Coronary artery (tissue), 2 donors: Measurements from ENCODE around the gene FHAD1.
A peak's percentile ranks its signal among the peaks of the same experiment; 100 is the strongest.

Experiments
- DNase-seq: peaks from one replicate; pipeline ENCODE4 v3.0.0-alpha.2; 2017; ENCODE audit warnings: low spot score
- H3K27ac ChIP-seq, 2 donors: fragments of 200-600 bp; sonication (generic); one replicate each; pipeline ENCODE4 v1.5.1; 2016 to 2019
- H3K4me3 ChIP-seq: fragments of 200-600 bp; sonication (generic); 2 replicates; pipeline ENCODE4 v1.5.1; 2016; ENCODE audit warnings: mild to moderate bottlenecking, moderate library complexity
- TF ChIP-seq, protein P1 (sequence below): fragments of 200-600 bp; sonication (generic); IDR thresholded peaks from one replicate; pipeline ENCODE4 v1.5.1; 2019; ENCODE audit warnings: antibody characterized with exemption

Gene FHAD1

DNA sequence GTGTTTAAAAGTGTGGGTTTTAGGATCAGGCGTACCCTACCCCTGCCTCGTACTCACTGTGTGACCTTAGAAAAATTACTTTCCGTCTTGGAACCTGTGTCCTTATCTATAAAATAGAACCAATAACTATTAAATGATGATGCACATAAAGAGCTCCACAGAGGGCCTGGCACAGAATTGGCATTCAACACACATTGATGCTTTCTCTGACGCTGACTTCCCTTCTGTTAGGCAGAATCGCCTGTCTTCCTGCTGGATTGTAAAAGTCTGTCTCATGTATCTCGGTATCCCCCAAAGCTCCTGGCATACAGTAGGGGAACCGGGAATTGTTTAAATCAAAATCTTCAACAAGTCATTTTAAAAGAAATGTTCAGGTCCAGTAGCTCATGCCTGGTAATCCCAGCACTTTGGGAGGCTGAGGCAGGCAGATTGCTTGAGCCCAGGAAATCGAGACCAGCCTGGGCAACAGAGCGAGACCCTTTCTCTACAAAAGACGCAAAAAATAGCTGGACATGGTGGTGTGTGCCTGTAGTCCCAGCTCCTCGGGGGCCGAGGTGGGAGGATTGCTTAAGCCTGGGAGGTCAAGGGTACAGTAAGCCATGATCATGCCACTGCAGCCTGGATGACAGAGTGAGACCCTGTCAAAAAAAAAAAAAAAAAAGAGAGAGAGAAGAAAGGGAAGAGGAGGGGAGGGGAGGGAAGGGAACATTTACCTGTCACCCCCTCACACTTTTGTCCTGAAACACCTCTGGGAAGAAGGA, 41.3 kb upstream of the FHAD1 start:
- no peak for DNase-seq
- TF ChIP-seq, protein P1, sequence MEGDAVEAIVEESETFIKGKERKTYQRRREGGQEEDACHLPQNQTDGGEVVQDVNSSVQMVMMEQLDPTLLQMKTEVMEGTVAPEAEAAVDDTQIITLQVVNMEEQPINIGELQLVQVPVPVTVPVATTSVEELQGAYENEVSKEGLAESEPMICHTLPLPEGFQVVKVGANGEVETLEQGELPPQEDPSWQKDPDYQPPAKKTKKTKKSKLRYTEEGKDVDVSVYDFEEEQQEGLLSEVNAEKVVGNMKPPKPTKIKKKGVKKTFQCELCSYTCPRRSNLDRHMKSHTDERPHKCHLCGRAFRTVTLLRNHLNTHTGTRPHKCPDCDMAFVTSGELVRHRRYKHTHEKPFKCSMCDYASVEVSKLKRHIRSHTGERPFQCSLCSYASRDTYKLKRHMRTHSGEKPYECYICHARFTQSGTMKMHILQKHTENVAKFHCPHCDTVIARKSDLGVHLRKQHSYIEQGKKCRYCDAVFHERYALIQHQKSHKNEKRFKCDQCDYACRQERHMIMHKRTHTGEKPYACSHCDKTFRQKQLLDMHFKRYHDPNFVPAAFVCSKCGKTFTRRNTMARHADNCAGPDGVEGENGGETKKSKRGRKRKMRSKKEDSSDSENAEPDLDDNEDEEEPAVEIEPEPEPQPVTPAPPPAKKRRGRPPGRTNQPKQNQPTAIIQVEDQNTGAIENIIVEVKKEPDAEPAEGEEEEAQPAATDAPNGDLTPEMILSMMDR, result no peak
- Histone ChIP-seq H3K27ac (peak overlapping the region; percentile 59 to 92), H3K4me3 (no peak overlapping the region)

DNA sequence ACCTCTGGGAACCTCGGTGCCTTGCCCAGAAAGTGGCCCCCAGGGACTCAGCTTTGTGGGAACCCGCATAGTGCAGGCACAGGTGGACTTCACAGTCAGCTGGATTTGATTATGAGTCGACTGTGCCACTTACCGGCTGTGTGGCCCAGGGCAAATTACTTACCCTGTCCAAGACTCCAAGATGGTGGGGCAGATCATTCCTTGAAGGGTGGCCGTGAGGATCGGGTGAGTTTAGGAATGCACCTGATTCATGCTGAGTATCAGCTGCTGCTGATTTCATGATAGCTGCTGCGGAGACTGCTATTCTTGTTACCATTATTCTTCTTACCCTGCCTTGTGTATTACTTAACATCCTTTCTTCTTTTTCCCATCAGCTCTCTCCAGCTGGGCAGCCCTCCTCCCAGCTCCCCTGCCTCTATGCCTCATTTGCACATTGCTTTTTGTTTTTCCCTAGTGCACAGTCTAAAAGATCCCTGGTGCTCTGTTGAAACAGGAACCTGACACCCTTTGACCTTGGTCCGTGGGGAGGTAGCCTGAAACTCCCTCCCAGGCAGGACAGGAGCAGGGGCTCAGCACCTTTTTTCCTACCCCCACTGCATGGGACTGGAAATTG, 40.5 kb upstream of the FHAD1 start:
- no peak for DNase-seq

DNA sequence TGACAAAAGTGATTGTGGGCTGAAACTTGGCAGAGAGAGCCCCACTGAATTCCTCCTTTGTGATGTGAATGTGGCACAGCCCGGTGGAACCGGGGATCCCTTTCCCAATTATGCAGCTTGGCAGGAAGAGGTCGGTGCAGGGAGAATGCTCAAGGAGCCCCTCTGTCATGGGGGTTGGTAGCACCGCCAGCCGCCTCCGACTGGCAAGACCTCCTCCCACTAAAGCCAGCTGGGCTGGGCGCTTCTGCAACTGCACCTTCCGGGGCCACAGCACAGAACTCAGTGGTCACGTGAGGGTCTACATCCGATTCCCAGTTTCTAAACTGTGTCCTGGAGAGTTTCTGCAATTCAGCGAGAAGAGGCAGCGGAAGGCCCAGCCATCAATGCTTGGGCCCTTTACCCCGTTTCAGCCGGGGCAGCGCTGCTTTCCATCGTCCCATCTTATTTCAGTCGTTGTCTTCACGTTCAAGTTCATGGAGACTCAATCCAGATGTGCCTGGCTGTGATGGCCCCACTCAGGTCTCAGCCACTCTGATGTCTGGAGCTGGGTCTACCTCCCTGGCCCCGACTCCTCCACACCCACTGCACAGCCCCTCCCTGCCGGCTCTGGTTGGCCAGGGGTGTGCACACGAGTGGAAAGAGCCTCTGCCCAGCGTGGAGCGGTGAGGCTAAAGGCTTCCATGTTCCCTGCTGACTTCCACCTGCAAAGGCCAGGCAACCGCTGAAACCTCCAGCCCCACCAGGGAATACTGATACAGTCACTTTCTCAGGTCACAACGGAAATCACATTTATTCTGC, 39.8 kb upstream of the FHAD1 start:
- TF ChIP-seq, protein P1, result no peak
- DNase-seq, result no peak
- peak overlapping the region; percentile 29 to 82 for H3K27ac ChIP-seq

More for the DNA sequence above, 40.5 kb upstream of the FHAD1 start:
- TF ChIP-seq, protein P1, result no peak
- H3K27ac ChIP-seq, result peak overlapping the region; percentile 29 to 82
- H3K4me3 ChIP-seq, result peak overlapping the region; percentile 35

DNA sequence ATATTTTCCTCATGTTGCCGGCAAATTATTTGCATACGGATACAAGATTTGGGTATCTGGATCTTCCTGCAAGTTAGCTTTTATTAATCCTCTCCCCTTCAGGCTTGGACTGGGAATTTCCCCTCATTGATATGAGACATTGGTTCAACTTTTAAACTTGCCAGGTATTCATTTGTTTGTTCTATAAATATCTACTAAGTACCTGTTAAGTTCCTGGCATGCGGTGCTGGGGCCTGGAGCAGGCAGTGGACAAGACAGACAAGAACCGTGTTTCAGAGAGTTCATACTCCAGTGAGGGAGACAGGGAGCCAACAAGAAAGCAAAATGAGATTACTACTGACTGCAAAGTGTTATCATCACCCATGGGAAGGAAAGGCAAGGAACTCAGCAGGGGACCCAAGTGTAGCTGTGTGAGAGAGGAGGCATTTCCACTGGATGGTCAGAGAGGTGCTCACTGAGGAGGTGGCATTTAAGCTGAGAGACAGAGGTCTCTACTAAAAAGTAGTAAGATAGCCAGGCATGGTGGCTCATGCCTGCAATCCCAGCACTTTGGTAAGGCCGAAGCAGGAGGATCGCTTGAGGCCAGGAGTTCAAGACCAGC, 39.1 kb upstream of the FHAD1 start:
- peak overlapping the region in 1 of 2 donors; percentile 82 for H3K27ac ChIP-seq
- DNase-seq, result no peak
- H3K4me3 ChIP-seq, result no peak overlapping the region
- TF ChIP-seq, protein P1, result no peak

More for the DNA sequence above, 39.8 kb upstream of the FHAD1 start:
- peak overlapping the region; percentile 35 for H3K4me3 ChIP-seq

DNA sequence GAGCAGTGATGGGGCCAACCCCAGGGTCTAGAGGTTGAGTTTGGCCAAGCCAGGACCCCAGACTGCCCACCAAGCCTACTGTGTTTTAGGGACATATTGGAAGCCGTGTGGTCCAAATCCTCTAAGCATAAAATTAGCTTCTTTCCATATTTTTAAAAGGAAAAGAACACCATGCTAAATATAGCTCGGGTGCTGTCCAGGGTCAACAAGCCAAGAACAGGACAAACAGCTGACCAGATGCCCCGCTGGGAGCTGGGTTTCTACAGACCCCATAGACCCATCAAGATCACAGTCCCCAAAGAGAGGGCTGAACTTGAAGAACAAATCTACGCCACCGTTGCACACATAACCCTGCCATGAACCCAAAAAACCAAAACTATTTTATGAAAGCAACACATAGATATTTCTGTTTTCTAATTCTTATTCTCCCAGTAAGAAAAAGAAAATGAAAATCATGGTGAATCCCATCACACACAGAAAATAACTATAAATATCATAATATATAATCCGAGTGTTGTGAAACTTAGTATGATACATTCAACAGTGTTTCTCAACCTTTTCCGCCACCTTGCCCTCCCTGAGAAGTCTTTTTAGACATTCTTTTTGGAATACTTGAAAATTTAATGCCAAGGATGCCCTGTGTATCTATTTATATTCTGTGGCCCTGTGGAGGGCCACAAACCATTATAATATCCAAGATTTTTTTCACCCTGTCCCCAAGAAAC, 36.2 kb upstream of the FHAD1 start:
- H3K4me3 ChIP-seq, result peak overlapping the region; percentile 35
- peak overlapping the region; percentile 77 to 94 for H3K27ac ChIP-seq
- DNase-seq, result peak; percentile 70
- TF ChIP-seq, protein P1, result no peak

DNA sequence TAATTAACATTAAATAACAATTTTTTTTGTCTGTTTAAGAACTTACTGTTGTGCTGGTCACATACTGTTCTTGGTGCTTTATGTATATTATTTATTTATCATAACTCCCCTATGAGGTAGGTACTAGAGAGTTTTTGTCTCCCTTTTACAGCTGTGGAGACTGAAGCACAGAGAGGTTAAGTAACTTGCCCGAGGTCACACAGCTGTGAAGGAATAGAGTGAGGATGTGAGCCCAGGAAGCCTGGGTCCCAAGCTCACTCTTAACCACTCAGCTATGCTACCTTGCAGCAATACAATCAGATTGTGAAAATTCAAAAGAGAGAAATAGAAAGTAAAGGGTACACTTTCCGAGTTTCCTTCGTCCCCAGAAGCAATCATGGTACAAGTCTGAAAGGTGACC, 35.6 kb upstream of the FHAD1 start:
- TF ChIP-seq, protein P1, result no peak
- Histone ChIP-seq H3K4me3 (no peak overlapping the region), H3K27ac (peak overlapping the region; percentile 77 to 94)
- DNase-seq, result no peak
